Right hindlimb (tissue), 1 donor: Measurements from ENCODE around the gene MTAP.
A peak's percentile ranks its signal among the peaks of the same experiment; 100 is the strongest.

ENCODE experiments used
- DNase-seq: peaks from one replicate; pipeline ENCODE4 v3.0.0-alpha.2; 2018

Gene MTAP

DNA sequence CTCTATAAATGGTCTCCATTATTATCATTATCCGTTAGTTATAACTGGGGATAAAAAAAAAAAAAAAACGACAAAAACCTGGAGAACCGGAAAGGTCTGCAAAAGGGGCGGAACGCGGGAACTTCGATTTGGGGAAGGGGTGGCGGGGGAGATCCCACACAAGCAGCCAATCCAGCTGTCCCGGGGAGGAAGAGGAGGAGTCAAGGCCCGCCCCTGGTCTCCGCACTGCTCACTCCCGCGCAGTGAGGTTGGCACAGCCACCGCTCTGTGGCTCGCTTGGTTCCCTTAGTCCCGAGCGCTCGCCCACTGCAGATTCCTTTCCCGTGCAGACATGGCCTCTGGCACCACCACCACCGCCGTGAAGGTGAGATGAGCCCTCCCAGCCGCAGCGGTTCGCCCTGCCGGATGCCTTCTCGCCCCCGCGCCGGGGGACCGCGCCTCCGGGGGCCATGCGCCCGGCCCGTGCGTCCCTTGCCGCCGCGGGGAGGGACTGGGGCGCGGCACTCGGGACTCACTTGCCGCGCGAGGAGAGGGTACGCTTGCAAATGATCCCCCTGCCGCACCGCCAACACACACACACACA, at the start of gene MTAP:
Gene MTAP, plus strand, starts transcription at position 219 of the 583 bp plus-strand sequence. Its CDS starts 113 bp downstream, at position 332.
- peak; percentile 96 for DNase-seq

DNA sequence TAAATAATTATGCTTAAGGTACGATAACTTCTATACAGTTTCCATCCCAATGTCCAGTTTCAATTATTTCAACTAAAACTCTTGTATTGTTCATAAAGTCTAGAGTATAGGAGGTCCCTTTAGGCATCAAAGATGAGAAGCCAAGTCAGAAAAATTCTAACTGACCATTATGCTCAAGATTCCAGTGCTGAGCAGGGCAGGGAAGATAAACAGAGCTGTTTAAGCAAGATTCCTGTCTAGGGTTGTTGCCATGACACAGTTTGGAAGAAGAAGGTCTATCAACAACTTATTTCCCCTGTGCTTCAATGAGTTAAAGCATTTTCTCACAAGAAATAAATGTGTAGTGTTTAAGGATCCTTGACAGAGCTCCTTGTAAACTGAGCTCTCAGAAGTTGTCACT, 48.9 kb upstream of the MTAP start:
- no peak for DNase-seq

DNA sequence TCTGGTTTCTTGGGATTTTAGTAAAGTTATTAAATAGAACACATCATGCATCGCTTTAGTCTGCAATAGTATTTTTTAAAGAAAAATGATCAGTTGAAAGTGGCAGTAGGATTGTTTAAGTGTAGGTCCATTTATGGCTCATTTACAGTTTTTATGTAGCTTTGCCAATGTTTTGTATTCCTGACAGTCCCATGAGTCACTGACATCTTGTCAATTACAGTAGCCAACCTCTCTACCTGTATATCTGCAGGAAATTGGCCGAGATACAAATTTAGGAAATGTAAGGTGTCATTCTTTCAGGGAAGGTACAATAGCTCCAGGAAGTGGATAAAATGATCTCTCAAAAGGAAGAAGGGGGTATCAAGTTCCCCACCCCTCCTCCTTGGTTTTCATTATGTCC, 47.7 kb upstream of the MTAP start:
- DNase-seq, result no peak

DNA sequence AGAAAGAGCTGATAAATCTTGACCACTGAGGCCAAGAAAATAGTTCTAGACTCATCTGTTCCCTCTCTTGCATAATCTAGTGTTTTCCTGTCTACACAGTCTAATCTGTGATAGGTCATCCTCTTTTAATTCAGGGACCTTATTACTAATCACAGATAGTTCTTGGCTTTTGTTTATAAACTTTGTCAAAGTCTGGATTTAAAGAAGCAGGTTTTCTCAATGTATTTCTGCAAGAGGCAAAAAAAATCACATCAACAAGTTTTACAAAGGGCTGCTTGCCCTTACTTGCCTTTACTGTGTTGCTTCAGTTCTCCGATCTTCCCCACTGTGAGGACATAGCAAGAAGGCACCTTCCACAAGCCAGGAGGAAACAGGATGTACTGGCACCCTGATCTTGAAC, 43.9 kb upstream of the MTAP start:
- DNase-seq, result no peak

- no peak for DNase-seq
Observed at GRCh38 chr9:21761309-21761901, 41.0 kb upstream of the MTAP start.

GRCh38 chr9:21762064-21762463, 40.4 kb upstream of the MTAP start:
- DNase-seq, result no peak

DNA sequence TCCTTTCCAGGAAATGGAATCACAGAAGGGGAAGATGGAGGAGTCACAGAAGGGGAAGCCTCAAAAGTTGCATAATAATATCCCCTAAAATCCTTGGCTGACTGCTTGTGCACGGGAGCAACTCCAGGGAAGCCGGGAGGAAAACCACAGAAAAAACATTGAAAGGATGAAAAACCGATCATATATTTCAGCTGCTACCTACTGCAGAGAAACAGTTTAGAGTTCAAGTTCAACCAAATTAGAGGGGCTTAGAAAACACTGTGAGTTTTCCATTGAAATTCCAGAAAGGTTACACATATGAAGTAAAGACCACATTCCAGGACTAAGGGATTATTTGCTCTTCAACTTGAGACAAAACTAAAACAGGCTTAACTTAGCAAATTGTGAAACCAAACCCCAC, 37.6 kb upstream of the MTAP start:
- no peak for DNase-seq

DNA sequence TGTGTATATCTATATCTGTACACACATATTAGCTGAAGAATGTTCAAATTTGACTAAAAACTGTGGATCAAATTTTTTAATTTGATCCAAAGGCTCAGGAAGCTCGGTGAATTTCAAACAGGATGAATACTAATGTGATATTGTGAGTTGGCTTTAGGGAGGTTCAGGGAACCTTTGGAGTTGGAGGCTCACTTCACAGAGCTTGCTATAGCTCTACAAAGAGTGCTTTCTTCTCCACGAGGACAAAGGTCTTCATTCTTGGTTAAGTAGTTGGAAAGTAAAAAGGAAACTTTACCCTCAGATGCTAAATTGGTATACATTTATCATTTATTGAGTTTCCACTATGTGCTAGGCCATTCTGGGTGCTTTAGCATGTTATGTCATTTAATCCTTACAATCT, 36.3 kb upstream of the MTAP start:
- no peak for DNase-seq

DNA sequence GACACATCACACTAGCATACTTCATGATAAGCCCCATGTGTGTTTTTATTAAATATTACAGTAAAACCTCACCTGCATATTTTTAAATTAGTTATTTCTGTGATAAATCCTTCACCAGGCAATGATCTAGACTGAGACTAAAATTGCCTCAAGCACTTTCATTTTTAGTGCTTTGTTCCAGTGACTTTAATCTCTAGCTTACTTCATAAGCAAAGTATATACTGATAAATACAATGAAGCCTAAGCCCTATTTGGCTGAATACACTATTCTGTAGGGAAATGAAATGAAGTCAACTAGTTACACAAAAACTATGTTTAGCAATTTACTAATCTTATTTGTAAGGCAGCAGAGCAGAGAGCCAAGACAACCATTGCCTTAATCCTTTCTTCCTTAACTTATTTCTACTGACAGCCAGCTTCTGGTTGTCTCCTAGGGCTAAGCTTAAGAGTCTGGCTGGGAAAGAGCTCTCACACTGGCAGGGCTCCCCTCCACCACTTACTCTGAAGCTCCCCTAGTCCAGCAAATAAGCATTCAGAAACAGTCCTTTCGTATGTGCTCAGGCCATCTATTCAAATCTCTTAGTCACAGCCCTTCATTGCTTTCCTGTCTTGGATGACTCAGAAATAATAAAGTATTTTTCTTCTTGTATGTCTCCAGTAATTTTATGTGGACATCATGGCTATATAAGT, 31.4 kb upstream of the MTAP start:
- no peak for DNase-seq

DNA sequence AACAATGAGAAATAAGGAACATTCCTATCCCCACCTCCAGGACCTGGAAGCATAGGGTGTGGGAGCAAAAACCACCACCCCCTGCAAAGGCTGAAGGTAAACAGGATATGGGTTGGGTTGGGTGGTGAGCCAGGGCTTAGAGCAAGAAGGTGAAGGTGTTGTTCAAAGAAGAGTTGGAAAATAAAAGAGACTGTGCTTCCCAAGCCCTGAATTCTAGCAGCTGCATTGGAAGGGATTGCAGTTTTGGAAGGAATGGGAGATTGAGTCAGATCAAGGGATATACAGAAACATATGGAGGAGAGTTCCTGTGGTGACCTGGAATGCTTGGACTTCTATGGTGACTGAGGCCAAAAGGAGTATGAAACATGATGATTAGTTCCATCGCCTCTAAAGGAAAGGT, 24.7 kb upstream of the MTAP start:
- no peak for DNase-seq

GRCh38 chr9:21778304-21778703, 24.1 kb upstream of the MTAP start:
- DNase-seq, result no peak

GRCh38 chr9:21779397-21779796, 23.0 kb upstream of the MTAP start:
- DNase-seq, result no peak

DNA sequence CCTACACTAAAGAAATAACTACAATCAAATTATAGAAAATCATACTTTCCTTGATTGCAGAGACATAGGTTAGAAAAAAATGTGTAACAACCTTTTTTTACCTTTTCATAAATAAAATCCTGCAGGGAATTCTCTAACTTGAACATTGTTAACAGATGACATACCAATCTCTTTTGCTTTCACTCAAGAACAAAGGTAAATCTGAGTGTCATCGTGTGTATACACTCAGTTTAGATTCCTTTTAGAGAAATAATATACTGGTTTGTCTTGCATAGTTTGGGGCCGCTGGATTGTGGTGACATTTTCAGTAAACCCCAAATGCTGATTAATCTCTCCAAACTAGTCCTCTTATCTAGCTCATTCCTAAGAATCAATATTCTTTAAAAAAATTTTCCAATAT, 20.8 kb upstream of the MTAP start:
- no peak for DNase-seq

DNA sequence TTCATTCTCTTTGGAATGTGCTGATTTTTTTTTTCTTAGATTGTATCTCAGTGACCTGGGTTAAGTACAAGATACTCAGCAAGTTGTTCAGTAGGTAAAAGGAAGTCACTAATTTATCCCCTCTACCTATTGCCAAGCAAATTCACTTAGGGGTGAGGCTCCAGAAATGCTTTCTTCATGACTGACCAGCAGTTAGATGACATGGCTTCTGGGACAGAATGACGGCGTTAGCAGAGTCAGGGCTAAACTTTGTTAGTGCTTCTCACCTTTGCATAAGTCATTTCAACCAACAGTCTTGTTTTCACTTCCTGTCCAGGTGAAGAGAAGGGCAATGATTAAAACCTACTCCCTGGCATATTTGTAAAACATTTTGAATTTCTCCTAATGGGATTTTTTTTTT, 20.2 kb upstream of the MTAP start:
- no peak for DNase-seq

DNA sequence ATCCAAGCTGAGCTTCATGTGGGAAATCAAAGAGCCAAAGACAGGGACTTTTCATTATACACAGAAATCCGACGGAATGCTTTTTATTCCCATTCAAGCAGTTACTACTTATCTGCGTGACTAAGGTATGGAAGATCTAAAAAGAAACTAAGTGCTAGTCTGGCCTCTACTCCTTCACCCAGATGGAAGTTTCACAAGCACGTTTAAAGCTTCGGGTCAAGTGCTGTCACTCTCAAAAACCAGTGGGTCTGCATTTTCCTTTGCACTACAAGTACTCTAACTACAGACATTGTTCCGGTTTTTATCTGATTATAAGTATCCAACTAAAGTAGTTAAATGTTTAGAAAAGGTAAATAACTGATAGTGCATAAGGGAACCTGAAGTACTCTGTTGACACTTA, 13.7 kb upstream of the MTAP start:
- DNase-seq, result no peak

GRCh38 chr9:21789541-21790037, 12.8 kb upstream of the MTAP start:
- peak; percentile 62 for DNase-seq

- DNase-seq, result no peak
Observed at GRCh38 chr9:21795483-21795882, 7.0 kb upstream of the MTAP start.

- no peak for DNase-seq
Observed at GRCh38 chr9:21796768-21797167, 5.7 kb upstream of the MTAP start.

GRCh38 chr9:21800931-21801682, 1.3 kb upstream of the MTAP start:
- no peak for DNase-seq

GRCh38 chr9:21801683-21802417, 586 bp upstream of the MTAP start:
- DNase-seq, result peak; percentile 87

- no peak for DNase-seq
Observed at GRCh38 chr9:21803649-21804048, 1.2 kb downstream of the MTAP start.

DNA sequence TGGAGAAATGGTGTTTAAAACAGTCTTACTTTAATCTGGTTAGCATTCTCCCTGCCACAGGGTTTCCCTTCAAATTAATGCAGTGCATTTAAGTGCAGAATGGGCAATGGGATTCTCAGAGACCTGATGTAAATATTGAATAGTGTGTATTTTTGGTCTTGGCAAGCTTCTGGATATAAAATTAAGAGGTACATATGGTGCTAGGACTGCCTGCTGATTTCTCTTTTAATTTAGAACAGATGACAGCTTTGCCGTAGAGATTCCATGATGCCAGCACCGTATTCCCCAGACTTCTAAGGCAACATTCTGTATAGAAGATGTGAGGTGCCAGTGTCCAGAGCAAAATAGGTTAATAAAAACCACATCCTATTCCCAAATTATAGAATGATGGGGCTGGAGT, 1.9 kb downstream of the MTAP start:
- no peak for DNase-seq

DNA sequence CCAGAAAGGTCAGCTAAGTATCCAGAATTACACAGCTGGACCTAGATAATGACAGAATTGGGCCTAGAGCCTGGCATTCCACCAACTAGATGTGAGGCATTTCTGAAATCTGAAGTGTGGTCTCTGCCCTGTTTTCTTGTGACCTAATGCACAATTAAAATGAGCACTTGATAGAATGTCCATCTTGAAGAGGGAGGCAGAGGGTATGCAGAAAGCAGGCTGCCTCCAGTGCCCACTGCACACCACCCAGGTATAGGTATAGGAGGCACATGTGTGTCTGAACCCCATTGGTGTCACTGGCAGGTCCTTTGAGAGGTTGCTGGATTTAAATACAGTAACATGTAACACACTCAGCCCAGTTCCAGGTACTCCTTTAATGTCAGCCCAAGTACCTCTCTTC, 2.4 kb downstream of the MTAP start:
- DNase-seq, result no peak
